Breast epithelium (tissue), 4 donors: Measurements from ENCODE around the gene C2CD3. TPM values are rescaled to one million over a fixed set of nuclear protein-coding genes. Genes with fewer than 3 reads are reported as not detected.

Experiments used
- DNase-seq, 2 donors: peaks; one replicate each; pipeline ENCODE4 v3.0.0-alpha.2; 2019; ENCODE audit warnings: low spot score in 2 of 2
- H3K27ac ChIP-seq, 2 donors: fragments of 200-600 bp; sonication (generic) in 1 of 2; one replicate each; pipeline ENCODE4 v1.5.1; 2016 to 2019; ENCODE audit warnings: mild to moderate bottlenecking in 1 of 2
- H3K27me3 ChIP-seq, 2 donors: fragments of 200-600 bp; sonication (generic) in 1 of 2; one replicate each; pipeline versions ENCODE4 v1.5.1 to v1.6.0; 2017 to 2019; ENCODE audit warnings: control low read depth in 1 of 2, mild to moderate bottlenecking in 1 of 2
- H3K36me3 ChIP-seq: fragments of 200-600 bp; one replicate; pipeline ENCODE4 v1.5.1; 2019
- H3K4me1 ChIP-seq, 2 donors: fragments of 200-600 bp; sonication (generic); one replicate each; pipeline ENCODE4 v1.5.1; 2016 to 2019; ENCODE audit warnings: control low read depth in 1 of 2
- H3K4me3 ChIP-seq, 3 donors: fragments of 200-600 bp; sonication (generic); 1 replicate in 2 of 3; 2 replicates in 1 of 3; pipeline ENCODE4 v1.5.1; 2016 to 2019; ENCODE audit warnings: mild to moderate bottlenecking in 3 of 3, moderate library complexity in 2 of 3
- H3K9me3 ChIP-seq, 2 donors: fragments of 200-600 bp; sonication (generic) in 1 of 2; one replicate each; pipeline ENCODE4 v1.5.1; 2016 to 2019; ENCODE audit warnings: control low read depth in 1 of 2
- CTCF ChIP-seq, 3 donors: fragments of 450-650 bp; IDR thresholded peaks; one replicate each; pipeline ENCODE4 v1.5.1; 2016 to 2017; ENCODE audit warnings: antibody characterized with exemption in 3 of 3, mild to moderate bottlenecking in 3 of 3, moderate library complexity in 3 of 3
- POLR2A ChIP-seq: fragments of 450-650 bp; IDR thresholded peaks from one replicate; pipeline ENCODE4 v1.6.1; 2016; ENCODE audit warnings: antibody characterized with exemption, mild to moderate bottlenecking, moderate library complexity
- POLR2AphosphoS5 ChIP-seq, 3 donors: sonication (generic); formaldehyde crosslinking; IDR thresholded peaks; one replicate each; pipeline ENCODE4 v1.6.1; 2017; ENCODE audit warnings: antibody characterized with exemption in 3 of 3
- intact Hi-C: fragments of 100-400 bp; cut with DNase I; formaldehyde crosslinking; loops from one replicate; pipeline ENCODE4 v1.15.1; 2023; ENCODE audit warnings: low total_unique reads
- total RNA-seq, 3 donors: library from RNA; depleted of rRNA; stranded (reverse); fragments of >200 nt; gene quantifications; one replicate each; pipeline ENCODE4 v1.1.0, GENCODE V29; 2016

The C2CD3 gene
- total RNA-seq, 3 donors from 2014 or later, result 17.4 to 44.5 (median 37.4) TPM

- TF ChIP-seq POLR2A (no peak), POLR2AphosphoS5 (IDR thresholded peaks at IDR 0.05) (no peak)
- H3K27me3 ChIP-seq, result no peaks in the 10 kb centered on the region
- H3K4me1 ChIP-seq, result no peaks in the 10 kb centered on the region
- DNase-seq, result no peak
- H3K36me3 ChIP-seq, result peaks cover 4% of the 10 kb centered on the region
- intact Hi-C loops, result no loop called here
- H3K9me3 ChIP-seq, result no peaks in the 10 kb centered on the region
- H3K4me3 ChIP-seq, result no peak overlapping the region
- H3K27ac ChIP-seq, result no peak overlapping the region
These were observed 120.3 kb downstream of the C2CD3 start for GRCh38 chr11:74050465-74050864.

- no peaks in the 10 kb centered on the region for H3K27me3 ChIP-seq
- H3K9me3 ChIP-seq, result no peaks in the 10 kb centered on the region
- no peak overlapping the region for H3K4me3 ChIP-seq
- DNase-seq, result no peak
- intact Hi-C loops, result no loop called here
- H3K27ac ChIP-seq, result no peak overlapping the region
- TF ChIP-seq CTCF (IDR thresholded peaks at IDR 0.05), result no peak
- no peak for TF ChIP-seq POLR2AphosphoS5 (IDR thresholded peaks at IDR 0.05)
- no peak for TF ChIP-seq POLR2A
- H3K4me1 ChIP-seq, result no peaks in the 10 kb centered on the region
- H3K36me3 ChIP-seq, result peaks cover 4% of the 10 kb centered on the region
These were observed 121.8 kb downstream of the C2CD3 start for GRCh38 chr11:74048993-74049392.

DNA sequence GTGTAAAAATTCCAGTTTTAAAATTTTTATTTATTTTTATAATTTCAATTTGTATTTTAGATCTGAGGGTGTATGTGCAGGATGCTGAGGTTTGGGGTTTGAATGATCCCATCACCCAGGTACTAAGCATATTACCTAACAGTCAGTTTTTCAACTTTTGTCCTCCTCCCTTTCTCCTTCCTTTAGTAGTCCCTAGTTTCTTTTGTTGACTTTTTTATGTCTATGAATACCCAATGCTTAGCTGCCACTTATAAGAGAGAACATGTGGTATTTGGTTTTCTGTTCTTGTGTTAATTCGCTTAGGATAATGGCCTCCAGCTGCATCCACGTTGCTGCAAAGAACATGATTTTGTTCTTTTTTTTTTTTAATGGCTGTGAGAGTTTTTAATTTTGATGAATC is 126.3 kb downstream of the C2CD3 start:
- intact Hi-C loops, result no loop called here
- no peaks in the 10 kb centered on the region for H3K9me3 ChIP-seq
- H3K36me3 ChIP-seq, result no peaks in the 10 kb centered on the region
- no peak overlapping the region for H3K4me3 ChIP-seq
- no peak for DNase-seq
- H3K27ac ChIP-seq, result no peak overlapping the region
- H3K27me3 ChIP-seq, result no peaks in the 10 kb centered on the region
- H3K4me1 ChIP-seq, result no peaks in the 10 kb centered on the region
- no peak for TF ChIP-seq CTCF (IDR thresholded peaks at IDR 0.05)
- TF ChIP-seq POLR2A, result no peak
- no peak for TF ChIP-seq POLR2AphosphoS5 (IDR thresholded peaks at IDR 0.05)

DNA sequence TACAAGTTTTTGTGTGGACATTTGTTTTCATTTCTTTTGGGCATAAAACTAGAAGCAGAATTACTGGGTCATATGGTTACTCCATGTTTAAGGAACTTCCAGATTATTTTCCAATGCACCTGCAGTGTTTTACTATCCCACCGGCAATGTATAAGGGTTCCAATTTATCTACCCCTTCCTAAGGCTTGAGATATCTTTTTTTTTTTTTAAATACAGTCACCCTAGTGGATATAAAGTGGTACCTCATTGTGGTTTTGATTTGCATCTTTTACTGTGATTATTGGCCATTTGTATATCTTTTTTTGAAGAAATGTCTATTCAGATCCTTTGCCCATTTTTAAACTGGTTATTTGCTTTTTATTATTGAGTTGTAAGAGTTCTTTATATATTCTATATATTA is 127.4 kb downstream of the C2CD3 start:
- H3K4me1 ChIP-seq, result no peaks in the 10 kb centered on the region
- no peak for DNase-seq
- H3K27ac ChIP-seq, result no peak overlapping the region
- H3K9me3 ChIP-seq, result no peaks in the 10 kb centered on the region
- TF ChIP-seq POLR2AphosphoS5 (IDR thresholded peaks at IDR 0.05) (no peak), POLR2A (no peak), CTCF (IDR thresholded peaks at IDR 0.05) (no peak)
- H3K36me3 ChIP-seq, result no peaks in the 10 kb centered on the region
- intact Hi-C loops, result no loop called here
- H3K4me3 ChIP-seq, result no peak overlapping the region
- H3K27me3 ChIP-seq, result no peaks in the 10 kb centered on the region

- no peak for TF ChIP-seq POLR2AphosphoS5 (IDR thresholded peaks at IDR 0.05)
- TF ChIP-seq CTCF (IDR thresholded peaks at IDR 0.05), result no peak
- TF ChIP-seq POLR2A, result no peak
- intact Hi-C loops, result no loop called here
- Histone ChIP-seq H3K36me3 (peaks cover 7% of the 10 kb centered on the region), H3K4me1 (peaks cover 0 to 7% of the 10 kb centered on the region in 2 donors), H3K4me3 (no peak overlapping the region), H3K27me3 (no peaks in the 10 kb centered on the region), H3K9me3 (no peaks in the 10 kb centered on the region), H3K27ac (peak overlapping the region; percentile 80 to 84)
- DNase-seq, result no peak
These were observed 133.5 kb downstream of the C2CD3 start for GRCh38 chr11:74037309-74037708.

DNA sequence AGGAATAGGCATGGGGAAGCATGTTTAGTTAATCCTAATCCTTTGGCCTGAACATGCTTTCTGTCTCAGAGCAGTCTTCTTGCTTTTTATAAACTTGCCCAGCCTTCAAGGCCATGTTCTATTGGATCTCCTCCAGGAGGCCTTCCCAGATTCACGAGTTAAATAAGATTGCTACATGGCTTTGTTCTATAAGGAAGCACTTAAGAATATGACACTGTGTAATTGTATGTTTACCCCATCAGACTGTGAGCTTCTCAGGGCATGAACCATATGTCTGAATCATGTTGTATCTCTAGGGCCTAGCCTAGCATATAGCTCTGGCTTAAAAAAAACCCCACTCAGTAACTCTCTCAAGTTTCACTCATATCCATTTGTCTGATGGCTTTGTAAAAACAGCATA is 135.5 kb downstream of the C2CD3 start:
- Histone ChIP-seq H3K36me3 (peaks cover 7% of the 10 kb centered on the region), H3K4me1 (peaks cover 0 to 7% of the 10 kb centered on the region in 2 donors), H3K27me3 (no peaks in the 10 kb centered on the region), H3K9me3 (no peaks in the 10 kb centered on the region), H3K27ac (peak overlapping the region; percentile 40 to 59), H3K4me3 (no peak overlapping the region)
- DNase-seq, result no peak
- TF ChIP-seq POLR2AphosphoS5 (IDR thresholded peaks at IDR 0.05), result no peak
- TF ChIP-seq CTCF (IDR thresholded peaks at IDR 0.05), result no peak
- no peak for TF ChIP-seq POLR2A
- intact Hi-C loops, result no loop called here
